Mucosa of descending colon (tissue), 3 donors: ENCODE measurements around the gene ROM1. TPM values are rescaled to one million over a fixed set of nuclear protein-coding genes. Genes with fewer than 3 reads are reported as not detected.

Experiments
- ATAC-seq: fragments of 200-7000 bp; cut with Tn5 transposase; one replicate; pipeline ENCODE4 v1.9.1; 2020; ENCODE audit warnings: mild to moderate bottlenecking, moderate library complexity
- DNase-seq, 3 donors: peaks; one replicate each; pipeline ENCODE4 v3.0.0-alpha.2; 2020
- H3K36me3 ChIP-seq: fragments of 200-600 bp; one replicate; pipeline ENCODE4 v1.8.0; 2021; ENCODE audit warnings: low read depth, mild to moderate bottlenecking
- H3K4me1 ChIP-seq: fragments of 200-600 bp; one replicate; pipeline ENCODE4 v1.8.0; 2021; ENCODE audit warnings: low read depth, mild to moderate bottlenecking
- H3K4me3 ChIP-seq: fragments of 200-600 bp; one replicate; pipeline ENCODE4 v1.8.0; 2021; ENCODE audit warnings: mild to moderate bottlenecking
- H3K9me3 ChIP-seq: fragments of 200-600 bp; one replicate; pipeline ENCODE4 v1.8.0; 2021; ENCODE audit warnings: mild to moderate bottlenecking
- CTCF ChIP-seq: fragments of 200-600 bp; IDR thresholded peaks from one replicate; pipeline ENCODE4 v1.8.0; 2022; ENCODE audit warnings: antibody characterized with exemption, mild to moderate bottlenecking
- intact Hi-C, 2 donors: fragments of 100-400 bp; cut with DNase I in 1 of 2; cut with micrococcal nuclease in 1 of 2; formaldehyde crosslinking; loops; one replicate each; pipeline versions ENCODE4 v1.11.0 to v1.11.1; 2022; cut with DNase I, micrococcal nuclease
- total RNA-seq, 3 donors: library from RNA; stranded (reverse); fragmentation: NEBNext Ultra II Directional in 2 of 3; extraction: Animal tissue kit (Norgen Biotek cat#: 25700) in 2 of 3; gene quantifications; one replicate each; pipeline versions ENCODE4 v1.2.1 to v1.2.4, GENCODE V29; 2021 to 2023
- donor health status: DM: no; HTN: no; CAD: no; lungs with moderate emphysema.
- donor health status: DM: no; HTN: no; CAD: no.
- donor health status: DM: no; HTN: yes; CAD: no.

The ROM1 gene
- total RNA-seq, 3 donors from 2014 or later, result 2.7 to 11.9 (median 3.8) TPM

- ATAC-seq (peak; percentile 32), DNase-seq (peak; percentile 52 to 76 (median 59))
- H3K4me1 ChIP-seq, result peaks cover 18% of the 10 kb centered on the region
- H3K4me3 ChIP-seq, result peak overlapping the region; percentile 67
- intact Hi-C loops, result no loop called here
- peaks cover 5% of the 10 kb centered on the region for H3K36me3 ChIP-seq
- no peak for TF ChIP-seq CTCF
- no peaks in the 10 kb centered on the region for H3K9me3 ChIP-seq
These were observed 38.5 kb upstream of the ROM1 start for GRCh38 chr11:62574363-62575071.

GRCh38 chr11:62575156-62575555 is 37.9 kb upstream of the ROM1 start:
- H3K4me1 ChIP-seq, result peaks cover 18% of the 10 kb centered on the region
- peak; percentile 57 to 76 (median 65) for DNase-seq
- peak; percentile 22 for ATAC-seq
- no peaks in the 10 kb centered on the region for H3K9me3 ChIP-seq
- peaks cover 5% of the 10 kb centered on the region for H3K36me3 ChIP-seq
- no peak overlapping the region for H3K4me3 ChIP-seq
- TF ChIP-seq CTCF, result no peak
- intact Hi-C loops, result no loop called here

GRCh38 chr11:62575837-62576236 is 37.2 kb upstream of the ROM1 start:
- no peaks in the 10 kb centered on the region for H3K36me3 ChIP-seq
- H3K9me3 ChIP-seq, result no peaks in the 10 kb centered on the region
- intact Hi-C loops, result no loop called here
- peak in 1 of 3 donors; percentile 53 for DNase-seq
- H3K4me1 ChIP-seq, result peaks cover 18% of the 10 kb centered on the region
- H3K4me3 ChIP-seq, result no peak overlapping the region
- no peak for ATAC-seq
- TF ChIP-seq CTCF, result no peak

GRCh38 chr11:62577046-62577714 is 35.9 kb upstream of the ROM1 start:
- H3K4me3 ChIP-seq, result no peak overlapping the region
- intact Hi-C loops, result no loop called here
- ATAC-seq (no peak), DNase-seq (peak in 1 of 3 donors; percentile 51)
- H3K9me3 ChIP-seq, result no peaks in the 10 kb centered on the region
- no peaks in the 10 kb centered on the region for H3K36me3 ChIP-seq
- TF ChIP-seq CTCF, result no peak
- H3K4me1 ChIP-seq, result peaks cover 16% of the 10 kb centered on the region

- peak in 1 of 3 donors; percentile 39 for DNase-seq
- no peaks in the 10 kb centered on the region for H3K36me3 ChIP-seq
- intact Hi-C loops, result no loop called here
- TF ChIP-seq CTCF, result no peak
- no peaks in the 10 kb centered on the region for H3K9me3 ChIP-seq
- H3K4me3 ChIP-seq, result no peak overlapping the region
- no peak for ATAC-seq
- H3K4me1 ChIP-seq, result peaks cover 9% of the 10 kb centered on the region
These were observed 34.5 kb upstream of the ROM1 start for GRCh38 chr11:62578541-62578940.
